ENCODE results near the gene MFSD12.

Gene MFSD12

GRCh38 chr19:3556978-3557460 is 367 bp downstream of the MFSD12 start:
- peak; percentile 36 to 63 (median 52) for DNase-seq (ENCODE audit: low read depth in 4 of 4, low spot score in 1 of 4)

- no peak for DNase-seq (ENCODE audit: low read depth in 4 of 4, low spot score in 1 of 4)
These were observed 886 bp downstream of the MFSD12 start for GRCh38 chr19:3556423-3556977.

- DNase-seq (ENCODE audit: low read depth in 4 of 4, low spot score in 1 of 4) = no peak
These were observed 1.5 kb downstream of the MFSD12 start for GRCh38 chr19:3555653-3556422.

GRCh38 chr19:3554254-3555083 is 2.9 kb downstream of the MFSD12 start:
- no peak for DNase-seq (ENCODE audit: low read depth in 4 of 4, low spot score in 1 of 4)

GRCh38 chr19:3551792-3552095 is 5.6 kb downstream of the MFSD12 start:
- DNase-seq (ENCODE audit: low read depth in 4 of 4, low spot score in 1 of 4) = no peak

GRCh38 chr19:3550947-3551791 is 6.2 kb downstream of the MFSD12 start:
- no peak for DNase-seq (ENCODE audit: low read depth in 4 of 4, low spot score in 1 of 4)

- no peak for DNase-seq (ENCODE audit: low read depth in 4 of 4, low spot score in 1 of 4)
These were observed 7.6 kb downstream of the MFSD12 start for GRCh38 chr19:3549816-3550215.

- no peak for DNase-seq (ENCODE audit: low read depth in 4 of 4, low spot score in 1 of 4)
These were observed 8.8 kb downstream of the MFSD12 start for GRCh38 chr19:3548606-3549005.

- no peak for DNase-seq (ENCODE audit: low read depth in 4 of 4, low spot score in 1 of 4)
These were observed 9.6 kb downstream of the MFSD12 start for GRCh38 chr19:3547767-3548282.

GRCh38 chr19:3547301-3547731 is 10.1 kb downstream of the MFSD12 start:
- DNase-seq (ENCODE audit: low read depth in 4 of 4, low spot score in 1 of 4) = peak in 1 of 4 experiments; percentile 33

- no peak for DNase-seq (ENCODE audit: low read depth in 4 of 4, low spot score in 1 of 4)
These were observed 11.3 kb downstream of the MFSD12 start for GRCh38 chr19:3546119-3546518.

- DNase-seq (ENCODE audit: low read depth in 4 of 4, low spot score in 1 of 4) = no peak
These were observed 11.7 kb downstream of the MFSD12 start for GRCh38 chr19:3545669-3546034.

- peak; percentile 63 to 83 (median 68) for DNase-seq (ENCODE audit: low read depth in 4 of 4, low spot score in 1 of 4)
These were observed 12.4 kb downstream of the MFSD12 start for GRCh38 chr19:3544742-3545668.

GRCh38 chr19:3544058-3544376 is 13.4 kb downstream of the MFSD12 start:
- DNase-seq (ENCODE audit: low read depth in 4 of 4, low spot score in 1 of 4) = no peak

- DNase-seq (ENCODE audit: low read depth in 4 of 4, low spot score in 1 of 4) = no peak
These were observed 14.0 kb downstream of the MFSD12 start for GRCh38 chr19:3543150-3544057.

- no peak for DNase-seq (ENCODE audit: low read depth in 4 of 4, low spot score in 1 of 4)
These were observed 17.6 kb downstream of the MFSD12 start for GRCh38 chr19:3539756-3540118.

- DNase-seq (ENCODE audit: low read depth in 4 of 4, low spot score in 1 of 4) = no peak
These were observed 18.2 kb downstream of the MFSD12 start, which contains the start of gene TEKTIP1 for GRCh38 chr19:3538965-3539755. Gene TEKTIP1 (plus strand): TSS chr19:3539174. CDS start chr19:3539178, 4 bp downstream.
